Ishikawa (cell line): Measurements from ENCODE around the gene ARHGAP8.

Source experiments
- CEBPB ChIP-seq: IDR thresholded peaks from 2 replicates; pipeline ENCODE4 v1.6.1; 2012
- CREB1 ChIP-seq: IDR thresholded peaks from 2 replicates; pipeline ENCODE4 v1.6.1; 2012; ENCODE audit warnings: low read depth
- EGR1 ChIP-seq: IDR thresholded peaks from 2 replicates; pipeline ENCODE4 v1.6.1; 2012
- EP300 ChIP-seq: IDR thresholded peaks from 2 replicates; pipeline ENCODE4 v1.6.1; 2012; ENCODE audit warnings: borderline replicate concordance
- FOXM1 ChIP-seq: IDR thresholded peaks from 2 replicates; pipeline ENCODE4 v1.6.1; 2012; ENCODE audit warnings: low read depth, borderline replicate concordance
- MAX ChIP-seq: IDR thresholded peaks from 2 replicates; pipeline ENCODE4 v1.6.1; 2012
- NFIC ChIP-seq: IDR thresholded peaks from 2 replicates; pipeline ENCODE4 v1.6.1; 2012
- RAD21 ChIP-seq: IDR thresholded peaks from 2 replicates; pipeline ENCODE4 v1.6.1; 2012; ENCODE audit warnings: low read depth
- TAF1 ChIP-seq: IDR thresholded peaks from 2 replicates; pipeline ENCODE4 v1.6.1; 2012; ENCODE audit warnings: low read depth, mild to moderate bottlenecking
- TCF12 ChIP-seq: IDR thresholded peaks from 2 replicates; pipeline ENCODE4 v1.6.1; 2012; ENCODE audit warnings: low read depth
- TEAD4 ChIP-seq: IDR thresholded peaks from 2 replicates; pipeline ENCODE4 v1.6.1; 2012
- YY1 ChIP-seq: IDR thresholded peaks from 2 replicates; pipeline ENCODE4 v1.6.1; 2012; ENCODE audit warnings: low read depth
- ZBTB7A ChIP-seq: IDR thresholded peaks from 2 replicates; pipeline ENCODE4 v1.6.1; 2012; ENCODE audit warnings: low read depth
- TF ChIP-seq, protein P1 (sequence below): IDR thresholded peaks from 2 replicates; pipeline ENCODE4 v1.6.1; 2012; ENCODE audit warnings: low read depth, mild to moderate bottlenecking
- TF ChIP-seq, protein P2 (sequence below): IDR thresholded peaks from 2 replicates; pipeline ENCODE4 v1.6.1; 2012

Gene ARHGAP8

DNA sequence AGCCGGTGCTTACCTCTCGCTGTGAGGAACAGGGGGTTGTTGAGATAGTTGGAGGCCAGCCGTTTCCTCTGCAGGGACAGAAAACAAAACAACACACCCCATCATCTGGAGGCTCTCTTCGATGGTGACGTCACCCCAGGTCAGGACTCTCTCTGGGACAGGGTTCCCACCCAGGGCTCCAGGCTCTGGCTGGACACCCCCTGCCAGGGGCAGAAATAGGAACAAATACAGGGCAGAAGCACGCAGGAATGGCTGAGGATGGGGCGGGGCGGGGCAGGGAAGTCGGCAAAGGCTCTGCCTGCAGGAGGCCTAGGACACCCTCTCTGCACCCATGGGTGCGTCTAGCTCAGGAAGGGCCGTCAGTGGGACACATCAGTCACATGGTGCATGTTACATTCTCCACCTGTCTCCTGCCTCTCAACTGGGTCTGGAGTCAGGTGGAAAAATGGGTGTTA, 138.9 kb downstream of the ARHGAP8 start:
- TF ChIP-seq EGR1 (no peak), EP300 (no peak), ZBTB7A (no peak), TAF1 (no peak), CREB1 (no peak), TCF12 (no peak)
- TF ChIP-seq, protein P1, sequence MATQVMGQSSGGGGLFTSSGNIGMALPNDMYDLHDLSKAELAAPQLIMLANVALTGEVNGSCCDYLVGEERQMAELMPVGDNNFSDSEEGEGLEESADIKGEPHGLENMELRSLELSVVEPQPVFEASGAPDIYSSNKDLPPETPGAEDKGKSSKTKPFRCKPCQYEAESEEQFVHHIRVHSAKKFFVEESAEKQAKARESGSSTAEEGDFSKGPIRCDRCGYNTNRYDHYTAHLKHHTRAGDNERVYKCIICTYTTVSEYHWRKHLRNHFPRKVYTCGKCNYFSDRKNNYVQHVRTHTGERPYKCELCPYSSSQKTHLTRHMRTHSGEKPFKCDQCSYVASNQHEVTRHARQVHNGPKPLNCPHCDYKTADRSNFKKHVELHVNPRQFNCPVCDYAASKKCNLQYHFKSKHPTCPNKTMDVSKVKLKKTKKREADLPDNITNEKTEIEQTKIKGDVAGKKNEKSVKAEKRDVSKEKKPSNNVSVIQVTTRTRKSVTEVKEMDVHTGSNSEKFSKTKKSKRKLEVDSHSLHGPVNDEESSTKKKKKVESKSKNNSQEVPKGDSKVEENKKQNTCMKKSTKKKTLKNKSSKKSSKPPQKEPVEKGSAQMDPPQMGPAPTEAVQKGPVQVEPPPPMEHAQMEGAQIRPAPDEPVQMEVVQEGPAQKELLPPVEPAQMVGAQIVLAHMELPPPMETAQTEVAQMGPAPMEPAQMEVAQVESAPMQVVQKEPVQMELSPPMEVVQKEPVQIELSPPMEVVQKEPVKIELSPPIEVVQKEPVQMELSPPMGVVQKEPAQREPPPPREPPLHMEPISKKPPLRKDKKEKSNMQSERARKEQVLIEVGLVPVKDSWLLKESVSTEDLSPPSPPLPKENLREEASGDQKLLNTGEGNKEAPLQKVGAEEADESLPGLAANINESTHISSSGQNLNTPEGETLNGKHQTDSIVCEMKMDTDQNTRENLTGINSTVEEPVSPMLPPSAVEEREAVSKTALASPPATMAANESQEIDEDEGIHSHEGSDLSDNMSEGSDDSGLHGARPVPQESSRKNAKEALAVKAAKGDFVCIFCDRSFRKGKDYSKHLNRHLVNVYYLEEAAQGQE, result no peak
- TF ChIP-seq, protein P2, sequence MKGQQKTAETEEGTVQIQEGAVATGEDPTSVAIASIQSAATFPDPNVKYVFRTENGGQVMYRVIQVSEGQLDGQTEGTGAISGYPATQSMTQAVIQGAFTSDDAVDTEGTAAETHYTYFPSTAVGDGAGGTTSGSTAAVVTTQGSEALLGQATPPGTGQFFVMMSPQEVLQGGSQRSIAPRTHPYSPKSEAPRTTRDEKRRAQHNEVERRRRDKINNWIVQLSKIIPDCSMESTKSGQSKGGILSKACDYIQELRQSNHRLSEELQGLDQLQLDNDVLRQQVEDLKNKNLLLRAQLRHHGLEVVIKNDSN, result no peak

- TF ChIP-seq EP300 (no peak), EGR1 (no peak), YY1 (no peak), TEAD4 (no peak), NFIC (no peak), TAF1 (no peak), CEBPB (no peak), CREB1 (no peak), RAD21 (no peak), ZBTB7A (no peak), FOXM1 (no peak), MAX (no peak), TCF12 (no peak)
- TF ChIP-seq, protein P1, result no peak
- TF ChIP-seq, protein P2, result no peak
These were observed 139.4 kb downstream of the ARHGAP8 start for GRCh38 chr22:44891791-44892190.

GRCh38 chr22:44892243-44892642, 139.9 kb downstream of the ARHGAP8 start:
- no peak for TF ChIP-seq EP300
- TF ChIP-seq, protein P1, result no peak
- no peak for TF ChIP-seq RAD21
- TF ChIP-seq, protein P2, result no peak
- TF ChIP-seq TAF1, result no peak
- TF ChIP-seq NFIC, result no peak
- TF ChIP-seq TCF12, result no peak
- no peak for TF ChIP-seq YY1
- no peak for TF ChIP-seq FOXM1
- TF ChIP-seq EGR1, result no peak
- no peak for TF ChIP-seq MAX
- TF ChIP-seq CEBPB, result no peak

DNA sequence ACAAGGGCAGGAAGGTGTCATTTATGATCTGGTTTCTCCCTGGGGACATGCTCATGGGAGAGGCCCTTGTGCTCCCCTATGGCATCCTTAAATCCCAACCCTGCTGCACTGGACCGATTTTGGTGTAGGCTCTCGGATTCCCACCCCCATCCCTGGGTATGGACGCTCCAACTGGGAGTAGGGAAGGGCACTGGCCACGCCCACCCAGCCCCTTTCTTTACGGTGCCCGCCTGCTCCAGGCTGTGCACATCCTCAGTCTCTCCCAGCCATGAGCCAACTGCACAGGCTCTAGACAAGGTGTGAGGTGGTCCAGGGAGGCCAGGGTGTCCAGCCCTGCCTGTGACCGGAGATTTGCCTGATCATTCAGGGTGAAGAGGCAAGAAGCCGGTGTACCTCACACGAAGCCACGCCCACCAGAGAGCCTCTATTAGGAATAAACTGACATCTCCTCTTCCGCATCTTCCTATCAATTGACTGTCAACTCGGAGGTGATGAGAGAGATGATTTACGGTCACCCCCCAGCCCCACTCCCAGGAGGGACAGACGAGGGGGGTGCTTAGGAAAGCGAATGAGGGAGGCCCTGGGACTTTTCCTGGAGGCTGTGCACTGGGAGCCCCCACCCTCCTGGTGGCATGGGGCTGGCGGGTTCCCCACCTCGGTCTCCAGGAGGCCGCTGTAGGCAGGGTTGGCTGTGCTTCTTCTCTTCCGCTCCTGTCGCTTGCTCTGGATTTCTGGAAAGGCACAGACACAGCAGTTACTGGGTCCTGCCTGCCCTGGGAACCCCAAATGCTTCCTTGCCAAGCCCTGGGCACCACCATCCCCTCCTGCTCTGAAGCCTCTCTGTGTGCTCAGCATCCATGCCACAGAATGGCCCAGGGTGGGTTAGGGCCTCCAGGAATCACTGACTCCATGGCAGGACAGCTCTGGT, 140.7 kb downstream of the ARHGAP8 start:
- TF ChIP-seq TEAD4 (no peak), EGR1 (no peak), NFIC (no peak), CEBPB (no peak)
